HG03045 (cell line): ENCODE data around the gene NFIC.
"Not testable (repeated sequence)": the region's sequence is repeated elsewhere in the genome, so short reads cannot be mapped to it uniquely, and the experiment has no call there.

Source experiments
- ATAC-seq: cut with Tn5 transposase; IDR thresholded peaks from one replicate; pipeline ENCODE4 v1.9.1; 2021; ENCODE audit warnings: mild to moderate bottlenecking, moderate library complexity; ENCODE audit not compliant: unreplicated experiment

The NFIC gene

GRCh38 chr19:3370728-3371591, 4.6 kb downstream of the NFIC start:
- ATAC-seq = no peak

- ATAC-seq = no peak
Observed at GRCh38 chr19:3372413-3372812, 6.0 kb downstream of the NFIC start.

- ATAC-seq = no peak
Observed at GRCh38 chr19:3373971-3374368, 7.6 kb downstream of the NFIC start.

- no peak for ATAC-seq
Observed at GRCh38 chr19:3374369-3375112, 8.2 kb downstream of the NFIC start.

- ATAC-seq = no peak
Observed at GRCh38 chr19:3375221-3376090, 9.1 kb downstream of the NFIC start.

- not testable (repeated sequence) for ATAC-seq
Observed at GRCh38 chr19:3376091-3376455, 9.7 kb downstream of the NFIC start.

- ATAC-seq = no peak
Observed at GRCh38 chr19:3378352-3379150, 12.2 kb downstream of the NFIC start.

- no peak for ATAC-seq
Observed at GRCh38 chr19:3380829-3381228, 14.4 kb downstream of the NFIC start.

GRCh38 chr19:3381701-3382372, 15.5 kb downstream of the NFIC start:
- ATAC-seq = no peak

- no peak for ATAC-seq
Observed at GRCh38 chr19:3382460-3383100, 16.2 kb downstream of the NFIC start.

- no peak for ATAC-seq
Observed at GRCh38 chr19:3383121-3383722, 16.8 kb downstream of the NFIC start.

- ATAC-seq = no peak
Observed at GRCh38 chr19:3386447-3387234, 20.3 kb downstream of the NFIC start.

GRCh38 chr19:3387645-3388589, 21.5 kb downstream of the NFIC start:
- no peak for ATAC-seq

GRCh38 chr19:3389446-3389778, 23.0 kb downstream of the NFIC start:
- no peak for ATAC-seq

GRCh38 chr19:3389876-3390371, 23.5 kb downstream of the NFIC start:
- no peak for ATAC-seq

- ATAC-seq = not testable (repeated sequence)
Observed at GRCh38 chr19:3391911-3392310, 25.5 kb downstream of the NFIC start.

GRCh38 chr19:3392480-3392879, 26.1 kb downstream of the NFIC start:
- ATAC-seq = no peak
